Right atrium auricular region (tissue), 2 donors: ENCODE measurements around the gene MOK. TPM values are rescaled to one million over a fixed set of nuclear protein-coding genes. Genes with fewer than 3 reads are reported as not detected.
"Not testable (repeated sequence)": the region's sequence is repeated elsewhere in the genome, so short reads cannot be mapped to it uniquely, and the experiment has no call there.

Source experiments
- DNase-seq: peaks from one replicate; pipeline ENCODE4 v3.0.0-alpha.2; 2019; ENCODE audit warnings: low spot score
- H3K27ac ChIP-seq, 2 donors: fragments of 200-600 bp; sonication (generic); 1 replicate in 1 of 2; 2 replicates in 1 of 2; pipeline ENCODE4 v1.5.1; 2016 to 2019
- H3K27me3 ChIP-seq, 2 donors: fragments of 200-600 bp; sonication (generic); one replicate each; pipeline versions ENCODE4 v1.5.1 to v1.6.0; 2017 to 2019
- H3K36me3 ChIP-seq: fragments of 200-600 bp; sonication (generic); one replicate; pipeline ENCODE4 v1.5.1; 2016
- H3K4me1 ChIP-seq, 2 donors: fragments of 200-600 bp; sonication (generic); one replicate each; pipeline versions ENCODE4 v1.5.1 to v1.6.0; 2017 to 2019
- H3K4me3 ChIP-seq, 2 donors: fragments of 200-600 bp; sonication (generic); 1 replicate in 1 of 2; 2 replicates in 1 of 2; pipeline ENCODE4 v1.5.1; 2017 to 2019; ENCODE audit warnings: mild to moderate bottlenecking in 1 of 2, moderate library complexity in 1 of 2
- H3K9me3 ChIP-seq, 2 donors: fragments of 200-600 bp; sonication (generic); one replicate each; pipeline ENCODE4 v1.5.1; 2019
- total RNA-seq, 2 donors: library from RNA; depleted of rRNA; stranded (reverse); fragments of >200 nt; gene quantifications; one replicate each; pipeline ENCODE4 v1.1.0, GENCODE V29; 2016
- TF ChIP-seq, protein P1 (sequence below), 2 donors: fragments of 200-600 bp; sonication (generic); IDR thresholded peaks; one replicate each; pipeline ENCODE4 v1.5.1; 2019; ENCODE audit warnings: antibody characterized with exemption in 2 of 2

Gene MOK
- total RNA-seq, 2 donors from 2014 or later: 10.1 to 22.9 TPM

GRCh38 chr14:102338724-102339123 is 33.8 kb upstream of the MOK start:
- Histone ChIP-seq H3K27me3 (no peaks in the 10 kb centered on the region), H3K4me3 (no peak overlapping the region), H3K36me3 (peaks cover 39% of the 10 kb centered on the region), H3K9me3 (no peaks in the 10 kb centered on the region), H3K27ac (no peak overlapping the region), H3K4me1 (no peaks in the 10 kb centered on the region)
- no peak for DNase-seq
- TF ChIP-seq, protein P1, sequence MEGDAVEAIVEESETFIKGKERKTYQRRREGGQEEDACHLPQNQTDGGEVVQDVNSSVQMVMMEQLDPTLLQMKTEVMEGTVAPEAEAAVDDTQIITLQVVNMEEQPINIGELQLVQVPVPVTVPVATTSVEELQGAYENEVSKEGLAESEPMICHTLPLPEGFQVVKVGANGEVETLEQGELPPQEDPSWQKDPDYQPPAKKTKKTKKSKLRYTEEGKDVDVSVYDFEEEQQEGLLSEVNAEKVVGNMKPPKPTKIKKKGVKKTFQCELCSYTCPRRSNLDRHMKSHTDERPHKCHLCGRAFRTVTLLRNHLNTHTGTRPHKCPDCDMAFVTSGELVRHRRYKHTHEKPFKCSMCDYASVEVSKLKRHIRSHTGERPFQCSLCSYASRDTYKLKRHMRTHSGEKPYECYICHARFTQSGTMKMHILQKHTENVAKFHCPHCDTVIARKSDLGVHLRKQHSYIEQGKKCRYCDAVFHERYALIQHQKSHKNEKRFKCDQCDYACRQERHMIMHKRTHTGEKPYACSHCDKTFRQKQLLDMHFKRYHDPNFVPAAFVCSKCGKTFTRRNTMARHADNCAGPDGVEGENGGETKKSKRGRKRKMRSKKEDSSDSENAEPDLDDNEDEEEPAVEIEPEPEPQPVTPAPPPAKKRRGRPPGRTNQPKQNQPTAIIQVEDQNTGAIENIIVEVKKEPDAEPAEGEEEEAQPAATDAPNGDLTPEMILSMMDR (IDR thresholded peaks at IDR 0.05): no peak

- no peak overlapping the region for H3K4me3 ChIP-seq
- TF ChIP-seq, protein P1 (IDR thresholded peaks at IDR 0.05): no peak
- peaks cover 14% of the 10 kb centered on the region for H3K36me3 ChIP-seq
- H3K9me3 ChIP-seq: no peaks in the 10 kb centered on the region
- no peak overlapping the region for H3K27ac ChIP-seq
- no peak for DNase-seq
- H3K4me1 ChIP-seq: no peaks in the 10 kb centered on the region
- no peaks in the 10 kb centered on the region for H3K27me3 ChIP-seq
These were observed 30.2 kb upstream of the MOK start for GRCh38 chr14:102335163-102335562.

- Histone ChIP-seq H3K27ac (no peak overlapping the region), H3K36me3 (peaks cover 12% of the 10 kb centered on the region), H3K4me3 (no peak overlapping the region), H3K9me3 (no peaks in the 10 kb centered on the region), H3K4me1 (no peaks in the 10 kb centered on the region), H3K27me3 (no peaks in the 10 kb centered on the region)
- TF ChIP-seq, protein P1 (IDR thresholded peaks at IDR 0.05): no peak
- no peak for DNase-seq
These were observed 29.1 kb upstream of the MOK start for GRCh38 chr14:102333795-102334705.

DNA sequence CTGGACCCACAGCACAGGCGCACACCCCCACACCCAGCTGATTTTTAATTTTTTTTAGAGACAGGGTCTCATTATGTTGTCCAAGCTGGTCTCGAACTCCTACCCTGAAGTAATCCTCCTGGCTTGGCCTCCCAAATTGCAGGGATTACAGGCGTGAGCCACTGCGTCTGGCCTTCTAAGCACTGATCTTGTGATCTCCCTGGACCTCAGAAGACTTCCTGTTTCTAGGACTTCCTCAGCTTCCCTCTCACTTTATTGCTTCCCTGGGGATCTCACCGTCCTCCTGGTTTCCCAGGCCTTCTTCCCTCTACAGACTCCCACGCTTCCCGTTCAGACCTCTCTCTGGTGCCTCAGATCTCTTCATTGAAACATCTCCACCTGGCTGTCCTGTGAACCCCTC is 28.4 kb upstream of the MOK start:
- H3K4me1 ChIP-seq: no peaks in the 10 kb centered on the region
- no peaks in the 10 kb centered on the region for H3K27me3 ChIP-seq
- TF ChIP-seq, protein P1 (IDR thresholded peaks at IDR 0.05): no peak
- DNase-seq: no peak
- H3K4me3 ChIP-seq: no peak overlapping the region
- no peaks in the 10 kb centered on the region for H3K9me3 ChIP-seq
- no peak overlapping the region for H3K27ac ChIP-seq
- H3K36me3 ChIP-seq: peaks cover 6% of the 10 kb centered on the region

- H3K27me3 ChIP-seq: no peaks in the 10 kb centered on the region
- H3K4me1 ChIP-seq: no peaks in the 10 kb centered on the region
- no peaks in the 10 kb centered on the region for H3K9me3 ChIP-seq
- no peak overlapping the region for H3K4me3 ChIP-seq
- no peak overlapping the region for H3K27ac ChIP-seq
- TF ChIP-seq, protein P1 (IDR thresholded peaks at IDR 0.05): no peak
- no peak for DNase-seq
- peaks cover 14% of the 10 kb centered on the region for H3K36me3 ChIP-seq
These were observed 25.8 kb upstream of the MOK start for GRCh38 chr14:102330806-102331205.

DNA sequence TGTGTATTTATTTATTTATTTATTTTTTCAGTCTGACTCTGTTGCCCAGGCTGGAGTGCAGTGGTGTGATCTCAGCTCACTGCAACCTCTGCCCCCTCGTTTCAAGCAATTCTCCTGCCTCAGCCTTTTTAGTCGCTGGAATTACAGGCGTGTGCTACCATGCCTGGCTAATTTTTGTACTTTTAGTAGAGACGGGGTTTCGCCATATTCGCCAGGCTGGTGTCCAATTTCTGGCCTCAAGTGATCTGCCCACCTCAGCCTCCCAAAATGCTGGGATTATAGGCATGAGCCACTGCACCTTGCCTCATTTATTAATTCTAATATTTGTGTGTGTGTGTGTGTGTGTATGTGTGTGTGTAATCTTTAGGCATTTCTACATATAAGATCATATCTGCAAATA is 24.4 kb upstream of the MOK start:
- H3K9me3 ChIP-seq, H3K4me3 ChIP-seq, H3K27ac ChIP-seq, H3K4me1 ChIP-seq, H3K27me3 ChIP-seq, DNase-seq: not testable (repeated sequence)
- peaks cover 15% of the 10 kb centered on the region for H3K36me3 ChIP-seq
